ENCODE data around the gene CASK. TPM values are rescaled to one million over a fixed set of nuclear protein-coding genes. Genes with fewer than 3 reads are reported as not detected.
A peak's percentile ranks its signal among the peaks of the same experiment; 100 is the strongest.

Gene CASK
- total RNA-seq, 4 donors from 2014 or later: 46.9 to 123 (median 78.8) TPM

- no peak overlapping the region for H3K4me3 ChIP-seq
- H3K27ac ChIP-seq: no peak overlapping the region
- TF ChIP-seq POLR2A (IDR thresholded peaks at IDR 0.05) (no peak), CTCF (IDR thresholded peaks at IDR 0.05) (no peak)
- H3K9me3 ChIP-seq: no peaks in the 10 kb centered on the region
- no peak for DNase-seq
- no peaks in the 10 kb centered on the region for H3K27me3 ChIP-seq
- H3K4me1 ChIP-seq: no peaks in the 10 kb centered on the region
- no peaks in the 10 kb centered on the region for H3K36me3 ChIP-seq
Observed at GRCh38 chrX:41472231-41472815, 451.0 kb downstream of the CASK start.

GRCh38 chrX:41471786-41472185, 451.6 kb downstream of the CASK start:
- Histone ChIP-seq H3K27me3 (no peaks in the 10 kb centered on the region), H3K9me3 (no peaks in the 10 kb centered on the region), H3K27ac (no peak overlapping the region), H3K4me3 (no peak overlapping the region), H3K36me3 (no peaks in the 10 kb centered on the region), H3K4me1 (no peaks in the 10 kb centered on the region)
- TF ChIP-seq POLR2A (IDR thresholded peaks at IDR 0.05): no peak
- no peak for TF ChIP-seq CTCF (IDR thresholded peaks at IDR 0.05)
- no peak for DNase-seq

GRCh38 chrX:41470706-41471105, 452.6 kb downstream of the CASK start:
- no peak for DNase-seq
- no peaks in the 10 kb centered on the region for H3K27me3 ChIP-seq
- H3K9me3 ChIP-seq: no peaks in the 10 kb centered on the region
- H3K4me1 ChIP-seq: no peaks in the 10 kb centered on the region
- no peak for TF ChIP-seq POLR2A (IDR thresholded peaks at IDR 0.05)
- TF ChIP-seq CTCF (IDR thresholded peaks at IDR 0.05): no peak
- H3K4me3 ChIP-seq: no peak overlapping the region
- no peak overlapping the region for H3K27ac ChIP-seq
- no peaks in the 10 kb centered on the region for H3K36me3 ChIP-seq

GRCh38 chrX:41468647-41469323, 454.6 kb downstream of the CASK start:
- TF ChIP-seq CTCF (IDR thresholded peaks at IDR 0.05) (no peak), POLR2A (IDR thresholded peaks at IDR 0.05) (no peak)
- DNase-seq: no peak
- no peaks in the 10 kb centered on the region for H3K27me3 ChIP-seq
- no peaks in the 10 kb centered on the region for H3K9me3 ChIP-seq
- peak overlapping the region in 2 of 4 donors; percentile 8 to 46 for H3K27ac ChIP-seq
- H3K4me1 ChIP-seq: no peaks in the 10 kb centered on the region
- no peaks in the 10 kb centered on the region for H3K36me3 ChIP-seq
- no peak overlapping the region for H3K4me3 ChIP-seq

Small RNA genes lying within 50 kb of the gene (small RNA-seq; reads per million reads assigned to genes)
- gene AL353691.2: 0 reads per million in 2 donors
- 0 reads per million in 2 donors for gene RN7SL144P
- 0 reads per million in 2 donors for gene RNU6-1321P
- gene RNU6-202P: 0 reads per million in 2 donors

Other genes starting within 250 kb of the CASK start
- gene GPR34, start 234.6 kb downstream of the CASK start, total RNA-seq: 10 to 100 TPM in 1 of 4 donors, 1 to 10 TPM in 3; 1.5 to 21.5 (median 3.7) TPM
- 1 to 10 TPM in 1 of 4 donors, under 1 TPM in 2, not detected in 1; 0.40 to 1.7 (median 0.88) TPM for gene GPR82, start 199.4 kb downstream of the CASK start, total RNA-seq

Data from Peyer's patch (tissue), 4 donors.